Measurements from ENCODE around the gene PPP1R9B. TPM values are rescaled to one million over a fixed set of nuclear protein-coding genes. Genes with fewer than 3 reads are reported as not detected.

The PPP1R9B gene
- total RNA-seq, 1 experiment from 2014 or later = 59.6 TPM

DNA sequence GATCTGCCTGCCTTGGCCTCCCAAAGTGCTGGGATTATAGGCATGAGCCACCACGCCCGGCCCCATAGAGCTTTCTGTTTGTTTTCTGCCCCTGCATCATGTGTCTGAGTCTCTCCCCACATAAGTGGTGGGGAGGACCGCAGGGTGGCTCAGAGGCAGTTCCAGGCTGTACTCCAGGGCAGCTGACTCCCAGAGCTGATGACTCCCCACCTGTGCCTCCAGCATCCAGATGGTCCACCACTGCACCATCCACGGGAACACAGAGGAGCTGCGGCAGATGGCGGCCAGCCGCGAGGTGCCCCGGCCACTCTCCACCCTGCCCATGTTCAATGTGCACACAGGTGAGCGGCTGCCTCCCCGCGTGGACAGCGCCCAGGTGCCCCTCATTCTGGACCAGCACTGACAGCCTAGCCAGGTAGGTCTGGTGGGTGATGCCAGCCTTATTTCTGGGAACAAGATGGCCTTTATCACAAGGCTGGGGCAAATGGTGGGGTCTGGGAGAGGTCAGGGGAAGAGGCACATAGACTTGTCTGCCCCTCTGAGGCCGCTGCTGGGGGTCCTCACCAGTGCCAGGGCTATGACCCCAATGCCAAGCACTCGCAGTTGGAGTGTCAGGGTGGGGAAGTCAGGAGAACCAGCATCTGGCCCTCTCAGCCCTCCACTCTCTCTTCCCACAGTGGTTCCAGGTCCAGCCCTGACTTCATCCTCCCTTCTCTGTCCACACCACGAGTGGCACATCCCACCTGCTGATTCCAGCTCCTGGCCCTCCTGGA, 24.7 kb upstream of the PPP1R9B start:
- in situ Hi-C loops (cut with HindIII; ENCODE audit: low sequenced_read_pairs) = no loop called here
- DNase-seq (ENCODE audit: low spot score) = no peak

DNA sequence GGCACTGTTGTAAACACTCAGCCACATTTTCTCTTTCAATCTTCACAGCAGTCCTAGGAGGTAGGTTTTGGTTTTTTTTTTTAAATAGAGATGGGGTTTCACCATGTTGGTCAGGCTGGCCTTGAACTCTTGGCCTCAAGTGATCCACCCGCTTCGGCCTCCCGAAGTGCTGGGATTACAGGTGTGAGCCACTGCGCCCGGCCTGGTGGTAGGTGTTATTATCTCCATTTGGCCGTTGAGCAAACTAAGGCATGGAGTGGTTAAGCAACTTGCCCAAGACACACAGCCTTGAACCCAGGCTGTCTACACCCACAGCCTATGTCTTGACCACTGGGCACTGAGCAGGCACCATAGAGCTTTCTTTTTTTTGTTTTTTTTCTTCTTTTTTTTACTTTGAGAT, 24.0 kb upstream of the PPP1R9B start:
- in situ Hi-C loops (cut with HindIII; ENCODE audit: low sequenced_read_pairs) = no loop called here
- no peak for DNase-seq (ENCODE audit: low spot score)

DNA sequence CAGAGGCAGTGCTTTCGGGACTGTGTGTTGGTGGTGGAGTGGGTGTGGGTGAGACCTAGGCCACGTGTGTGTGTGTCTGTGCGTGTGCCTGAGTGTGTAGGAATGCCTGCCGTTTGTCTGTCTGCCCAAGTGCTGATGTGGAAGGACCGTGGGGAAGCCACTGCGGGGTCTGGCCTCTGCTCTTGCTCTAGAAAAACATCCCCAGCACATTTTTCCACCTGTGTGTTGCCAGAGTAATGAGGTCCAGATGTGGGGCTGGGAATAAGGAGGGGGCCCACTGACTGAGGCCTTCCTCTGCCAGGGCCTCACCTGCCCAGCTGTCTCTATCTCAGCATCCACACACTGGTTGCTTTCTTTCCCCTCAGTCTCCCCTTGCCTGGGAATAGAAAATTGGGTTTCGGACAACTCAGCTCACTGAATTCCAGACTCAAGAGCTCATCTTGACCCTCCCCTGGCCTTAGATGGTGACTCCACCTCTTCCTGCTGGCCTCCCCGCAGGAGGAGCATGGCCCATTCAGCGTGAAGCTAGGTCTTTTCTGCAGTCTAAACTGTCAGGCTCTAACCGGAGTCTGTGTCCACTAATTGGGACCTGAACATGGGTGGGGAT, 23.0 kb upstream of the PPP1R9B start:
- in situ Hi-C loops (cut with HindIII; ENCODE audit: low sequenced_read_pairs) = no loop called here
- no peak for DNase-seq (ENCODE audit: low spot score)

DNA sequence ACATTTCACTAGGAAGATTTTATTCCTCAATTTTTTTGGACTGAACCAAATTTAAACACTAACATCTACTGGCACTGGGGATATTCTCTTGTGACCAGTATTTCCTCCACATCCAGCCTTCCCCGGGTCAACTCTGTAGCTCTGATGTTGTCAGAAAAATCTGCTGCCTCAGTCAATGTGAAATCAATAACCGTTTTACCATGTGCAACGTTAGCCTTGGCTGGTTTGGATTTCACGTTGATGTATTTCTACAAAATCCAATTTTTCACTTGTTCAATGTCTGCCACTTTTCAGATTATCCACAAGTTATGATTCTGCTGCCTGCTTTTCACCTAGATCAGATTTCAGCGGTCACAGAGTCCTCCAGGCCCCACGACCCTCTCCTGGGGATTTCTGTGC, 22.5 kb upstream of the PPP1R9B start:
- no peak for DNase-seq (ENCODE audit: low spot score)
- in situ Hi-C loops (cut with HindIII; ENCODE audit: low sequenced_read_pairs) = no loop called here

DNA sequence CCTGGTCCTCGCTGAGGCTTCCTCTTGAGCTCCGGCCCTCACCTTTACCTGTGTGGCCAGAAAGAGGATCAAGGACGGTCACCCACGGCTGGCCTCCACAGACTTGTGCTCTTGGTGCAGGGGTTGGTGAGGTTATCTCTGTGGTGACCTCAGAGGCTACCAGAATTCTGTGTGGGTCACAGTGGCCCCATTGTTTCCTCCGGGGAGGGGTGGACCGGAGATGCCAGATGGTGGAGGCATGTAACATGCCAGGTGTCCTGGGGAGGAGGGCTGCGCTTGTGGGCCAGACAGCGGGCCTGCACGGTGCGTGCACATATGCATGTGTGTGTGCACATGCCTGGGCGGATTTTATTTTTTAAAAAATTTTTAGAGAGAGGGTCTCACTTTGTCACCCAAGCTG, 21.7 kb upstream of the PPP1R9B start:
- in situ Hi-C loops (cut with HindIII; ENCODE audit: low sequenced_read_pairs) = no loop called here
- peak; percentile 68 for DNase-seq (ENCODE audit: low spot score)

DNA sequence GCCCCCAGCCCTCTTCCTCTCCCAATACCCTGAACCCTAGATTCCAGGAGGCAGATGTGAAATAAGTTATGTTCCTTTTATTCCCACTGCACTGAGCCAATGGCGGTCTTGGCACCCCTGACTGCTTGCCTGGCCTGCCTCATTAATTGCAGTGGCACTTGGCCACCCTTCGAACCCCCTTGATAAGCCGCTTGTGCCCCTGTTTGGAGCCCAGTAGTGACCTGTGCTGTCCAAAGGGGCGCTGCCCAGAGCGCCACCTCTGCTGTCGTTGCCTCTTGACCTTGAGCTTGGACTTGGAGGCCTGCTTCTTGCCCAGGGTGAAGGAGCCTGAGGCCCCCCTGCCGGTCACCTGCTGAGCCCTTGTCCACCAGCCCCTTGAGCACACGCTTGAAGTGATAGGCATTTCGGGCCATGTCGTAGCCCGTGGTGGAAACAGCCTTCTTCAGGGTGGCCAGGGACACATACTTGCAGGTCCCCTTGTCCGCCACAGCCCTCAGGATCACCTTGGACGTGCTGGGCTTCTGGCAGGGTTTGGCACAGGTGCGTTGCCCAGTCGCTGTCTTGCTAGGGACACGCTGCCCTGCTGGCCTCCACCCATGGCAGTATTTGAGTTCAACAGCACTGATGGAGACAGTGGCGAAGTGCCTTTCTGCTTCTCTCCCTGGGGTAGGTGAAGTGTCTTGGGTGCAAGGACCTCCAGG, 21.0 kb upstream of the PPP1R9B start:
- in situ Hi-C loops (cut with HindIII; ENCODE audit: low sequenced_read_pairs) = no loop called here
- DNase-seq (ENCODE audit: low spot score) = no peak

DNA sequence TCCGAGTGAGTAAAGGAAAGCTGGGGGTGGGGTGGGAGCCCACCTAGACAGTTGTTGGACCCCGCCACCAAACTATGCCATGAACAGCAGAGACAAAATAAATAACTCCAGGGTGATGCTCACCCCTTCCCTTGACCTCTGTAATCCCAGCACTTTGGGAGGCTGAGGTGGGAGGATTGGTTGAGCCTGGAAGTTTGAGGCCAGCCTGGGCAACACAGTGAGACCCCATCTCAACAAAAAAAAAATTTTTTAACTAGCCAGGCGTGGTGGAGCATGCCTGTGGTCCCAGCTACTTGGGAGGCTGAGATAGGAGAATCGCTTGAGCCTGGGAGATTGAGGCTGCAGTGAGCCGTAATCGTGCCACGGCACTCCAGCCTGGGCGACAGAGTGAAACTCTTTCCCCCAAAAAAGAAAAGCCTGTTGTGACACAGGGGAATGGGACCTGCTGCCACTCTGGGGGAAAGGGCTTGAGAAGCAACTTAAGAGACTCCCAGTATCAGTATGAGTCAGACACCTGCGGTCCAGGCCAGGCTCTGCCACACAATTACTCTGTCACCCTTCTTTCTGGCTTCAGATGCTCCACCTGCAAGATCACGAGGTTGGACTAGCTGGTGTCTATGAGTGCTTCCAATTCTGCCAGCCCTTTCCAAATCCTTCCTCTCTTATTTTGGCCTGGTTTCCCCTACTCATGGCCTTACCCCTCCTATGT, 20.3 kb upstream of the PPP1R9B start:
- DNase-seq (ENCODE audit: low spot score) = peak; percentile 59
- in situ Hi-C loops (cut with HindIII; ENCODE audit: low sequenced_read_pairs) = no loop called here

DNA sequence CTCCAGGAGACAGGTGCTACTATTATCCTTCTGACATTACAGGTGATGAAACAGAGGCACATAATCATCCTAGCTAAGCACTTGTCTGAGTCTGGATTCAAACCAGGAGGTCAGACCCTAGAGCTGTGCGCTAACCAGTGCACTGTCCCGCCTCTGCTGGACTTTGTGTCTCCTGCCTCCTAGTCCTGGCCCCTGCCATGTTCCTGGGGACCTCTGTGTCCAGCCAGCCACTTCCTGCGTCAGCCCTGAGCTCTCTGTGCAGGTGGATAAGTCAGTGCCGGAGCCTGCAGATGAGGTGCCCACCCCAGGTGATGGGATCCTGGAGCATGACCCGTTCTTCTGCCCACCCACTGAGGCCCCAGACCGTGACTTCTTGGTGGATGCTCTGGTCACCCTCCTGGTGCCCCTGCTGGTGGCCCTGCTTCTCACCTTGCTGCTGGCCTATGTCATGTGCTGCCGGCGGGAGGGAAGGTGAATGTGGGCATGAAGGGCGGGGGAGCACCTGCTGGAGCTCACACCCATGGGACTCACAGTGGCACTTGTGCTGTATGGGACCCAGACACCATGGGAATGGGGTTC, 19.5 kb upstream of the PPP1R9B start:
- no peak for DNase-seq (ENCODE audit: low spot score)
- in situ Hi-C loops (cut with HindIII; ENCODE audit: low sequenced_read_pairs) = no loop called here

DNA sequence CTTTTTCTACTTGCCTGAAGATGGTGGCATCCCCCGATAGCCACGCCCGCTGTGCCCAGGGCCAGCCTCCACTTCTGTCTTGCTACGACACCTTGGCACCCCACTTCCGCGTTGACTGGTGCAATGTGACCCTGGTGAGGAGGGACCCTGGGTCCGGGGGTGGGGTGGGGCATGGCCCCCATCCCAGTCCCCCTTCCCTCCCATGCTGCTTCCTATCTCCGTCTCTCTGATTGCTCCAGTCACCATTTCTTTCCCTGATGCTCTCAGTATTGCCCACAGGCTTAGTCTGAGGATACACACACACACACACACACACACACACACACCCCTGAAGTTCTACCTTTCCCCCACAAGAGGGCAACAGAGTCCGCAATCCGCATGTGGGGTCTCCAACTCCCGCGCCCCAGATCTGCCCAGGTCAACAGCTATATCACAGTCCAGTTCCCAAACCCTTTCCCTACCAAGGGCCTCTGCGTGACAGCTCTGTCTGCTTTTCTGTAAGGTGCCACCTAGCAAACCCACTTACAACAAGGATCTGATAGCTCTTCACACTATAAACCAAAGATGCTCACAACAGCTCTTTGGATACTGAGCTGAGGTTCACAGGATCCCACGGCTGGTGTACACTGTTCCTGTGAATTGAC, 18.8 kb upstream of the PPP1R9B start:
- peak; percentile 73 for DNase-seq (ENCODE audit: low spot score)
- in situ Hi-C loops (cut with HindIII; ENCODE audit: low sequenced_read_pairs) = no loop called here

DNA sequence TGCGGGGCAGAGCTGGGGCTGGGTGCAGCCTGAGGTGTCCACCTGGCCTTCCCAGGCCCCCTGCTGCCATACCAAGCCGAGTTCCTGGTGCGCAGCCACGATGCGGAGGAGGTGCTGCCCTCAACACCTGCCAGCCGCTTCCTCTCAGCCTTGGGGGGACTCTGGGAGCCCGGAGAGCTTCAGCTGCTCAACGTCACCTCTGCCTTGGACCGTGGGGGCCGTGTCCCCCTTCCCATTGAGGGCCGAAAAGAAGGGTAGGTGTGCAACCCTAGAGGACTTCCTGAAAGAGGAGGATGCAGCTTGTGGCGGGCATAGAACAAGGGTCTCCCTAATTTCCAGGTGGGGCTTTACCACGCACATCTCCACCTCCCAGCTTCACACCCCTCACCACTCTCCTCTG, 17.8 kb upstream of the PPP1R9B start:
- DNase-seq (ENCODE audit: low spot score) = no peak
- in situ Hi-C loops (cut with HindIII; ENCODE audit: low sequenced_read_pairs) = no loop called here

DNA sequence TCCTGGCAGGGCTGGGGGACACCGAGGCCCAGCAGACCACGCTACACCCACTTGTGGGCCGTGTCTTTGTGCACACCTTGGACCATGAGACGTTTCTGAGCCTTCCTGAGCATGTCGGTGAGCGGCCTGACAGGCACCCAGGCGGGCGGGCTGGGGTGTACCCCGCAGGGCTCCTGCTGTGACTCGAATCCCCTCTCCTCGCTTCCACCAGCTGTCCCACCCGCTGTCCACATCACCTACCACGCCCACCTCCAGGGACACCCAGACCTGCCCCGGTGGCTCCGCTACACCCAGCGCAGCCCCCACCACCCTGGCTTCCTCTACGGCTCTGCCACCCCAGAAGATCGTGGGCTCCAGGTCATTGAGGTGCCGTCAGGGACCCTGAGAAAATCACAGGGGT, 16.9 kb upstream of the PPP1R9B start:
- no peak for DNase-seq (ENCODE audit: low spot score)
- in situ Hi-C loops (cut with HindIII; ENCODE audit: low sequenced_read_pairs) = no loop called here

DNA sequence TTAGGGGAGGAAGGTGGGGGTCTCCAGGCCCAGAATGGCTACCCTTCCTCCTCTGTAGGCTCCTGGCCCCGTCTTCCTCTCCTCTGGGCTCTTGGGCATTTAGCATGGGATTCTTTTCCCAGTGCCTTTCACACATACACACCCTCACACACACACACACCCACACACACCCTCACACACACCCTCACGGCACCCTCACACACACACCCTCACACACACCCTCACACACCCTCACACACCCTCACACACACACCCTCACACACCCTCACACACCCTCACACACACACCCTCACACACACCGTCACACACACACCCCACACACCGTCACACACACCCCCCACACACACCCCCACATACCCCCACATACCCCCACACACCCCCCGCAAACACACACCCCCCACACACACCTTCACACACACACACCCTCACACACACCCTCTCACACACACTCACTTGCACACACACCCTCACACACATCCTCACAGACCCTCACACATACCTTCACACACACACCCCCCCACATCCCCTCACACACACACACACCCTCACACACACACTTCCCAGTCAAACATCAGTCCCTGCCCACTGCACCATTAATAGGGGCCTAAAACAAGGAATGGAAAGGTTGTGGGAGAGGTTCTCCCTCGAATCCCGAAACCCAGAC, 16.2 kb upstream of the PPP1R9B start:
- DNase-seq (ENCODE audit: low spot score) = no peak
- in situ Hi-C loops (cut with HindIII; ENCODE audit: low sequenced_read_pairs) = no loop called here

DNA sequence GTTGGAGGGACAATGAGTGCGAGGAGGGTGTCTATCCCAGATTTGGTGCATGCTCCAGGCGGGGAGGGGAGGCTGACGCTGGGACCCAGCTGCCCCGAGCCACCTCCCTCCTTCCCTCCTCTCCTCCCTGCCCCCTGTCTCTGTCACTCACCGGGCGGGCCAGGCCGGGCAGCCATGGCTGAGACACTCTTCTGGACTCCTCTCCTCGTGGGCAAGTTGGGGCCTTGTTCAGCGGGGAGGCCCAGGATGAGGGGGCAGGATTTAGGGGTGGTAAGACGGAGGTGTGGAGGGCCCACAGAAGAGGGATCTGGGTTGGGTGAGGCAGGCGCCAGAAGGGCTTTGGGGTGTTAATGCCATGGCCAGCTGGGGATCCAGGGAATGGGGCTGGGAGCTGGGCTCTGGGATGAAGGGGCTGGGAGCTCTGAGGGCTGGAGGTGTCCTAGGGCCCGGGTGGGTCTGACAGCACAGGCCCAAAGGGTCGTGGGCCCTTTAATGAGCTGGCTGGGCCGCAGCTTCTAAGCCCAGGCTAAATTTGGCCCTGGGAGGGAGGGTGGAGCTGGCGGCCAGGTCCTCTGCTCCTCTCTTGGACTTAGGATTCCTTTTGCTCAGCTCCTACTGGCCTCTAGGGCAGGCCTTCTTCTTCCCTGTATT, 15.5 kb upstream of the PPP1R9B start, which contains the start of gene SGCA:
TSS of gene SGCA (plus strand) at position 139 of the 651 bp plus-strand sequence. CDS start at position 175, 36 bp downstream.
- peak; percentile 71 for DNase-seq (ENCODE audit: low spot score)
- in situ Hi-C loops (cut with HindIII; ENCODE audit: low sequenced_read_pairs) = no loop called here

DNA sequence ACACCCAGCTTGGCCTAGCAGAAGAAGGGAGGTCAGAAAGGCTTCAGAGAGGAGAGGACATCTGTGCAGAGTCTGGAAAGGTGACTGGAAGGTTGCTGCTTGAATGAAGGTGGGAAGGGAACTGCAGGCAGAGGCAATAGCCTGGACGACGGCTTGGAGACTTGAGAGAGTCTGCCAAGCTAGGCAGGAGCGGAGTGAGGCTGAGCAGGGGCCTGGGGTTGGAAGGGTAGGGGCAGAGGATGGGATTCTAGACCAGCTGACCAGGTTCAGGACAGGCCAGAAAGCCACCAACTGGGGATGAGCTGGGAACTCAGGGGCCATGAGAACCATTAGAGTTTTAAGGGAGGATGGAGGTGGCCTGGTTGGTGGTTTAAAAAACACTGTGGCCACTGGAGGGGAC, 15.0 kb upstream of the PPP1R9B start:
- no peak for DNase-seq (ENCODE audit: low spot score)
- in situ Hi-C loops (cut with HindIII; ENCODE audit: low sequenced_read_pairs) = no loop called here

DNA sequence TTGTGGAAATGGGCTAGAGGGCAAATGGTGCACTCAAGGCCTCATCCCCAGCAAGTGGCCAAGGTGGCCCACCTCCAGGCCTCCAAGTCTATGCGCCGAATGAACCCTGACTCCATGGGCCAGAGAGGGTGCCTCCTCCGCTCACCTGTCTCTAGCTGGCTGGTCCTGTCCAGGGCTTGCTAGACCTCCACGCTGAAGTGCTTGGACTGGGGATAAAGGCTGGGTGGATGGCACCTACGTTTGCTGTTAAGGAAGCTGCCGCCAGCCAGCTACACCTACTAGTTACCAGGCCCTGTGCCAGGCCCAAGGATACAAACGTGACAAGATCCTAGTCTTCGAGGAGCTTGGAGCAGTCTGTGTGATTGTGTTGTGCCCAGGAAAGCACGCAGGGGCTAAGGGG, 14.6 kb upstream of the PPP1R9B start:
- DNase-seq (ENCODE audit: low spot score) = no peak
- in situ Hi-C loops (cut with HindIII; ENCODE audit: low sequenced_read_pairs) = no loop called here

DNA sequence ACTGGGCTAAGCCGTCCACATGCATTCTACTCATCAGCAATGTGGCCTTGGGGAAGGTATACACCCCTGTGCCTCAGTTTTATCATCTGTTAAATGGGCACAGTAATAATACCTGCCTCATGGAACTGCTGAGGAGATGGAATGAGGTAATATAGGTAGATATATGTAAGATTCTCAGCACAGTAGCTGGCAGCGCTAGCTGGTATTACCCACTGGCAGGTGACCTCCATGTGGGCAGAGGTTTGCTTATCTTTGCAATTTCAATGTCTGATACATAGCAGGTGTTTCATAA, 14.2 kb upstream of the PPP1R9B start:
- DNase-seq (ENCODE audit: low spot score) = no peak
- in situ Hi-C loops (cut with HindIII; ENCODE audit: low sequenced_read_pairs) = no loop called here

DNA sequence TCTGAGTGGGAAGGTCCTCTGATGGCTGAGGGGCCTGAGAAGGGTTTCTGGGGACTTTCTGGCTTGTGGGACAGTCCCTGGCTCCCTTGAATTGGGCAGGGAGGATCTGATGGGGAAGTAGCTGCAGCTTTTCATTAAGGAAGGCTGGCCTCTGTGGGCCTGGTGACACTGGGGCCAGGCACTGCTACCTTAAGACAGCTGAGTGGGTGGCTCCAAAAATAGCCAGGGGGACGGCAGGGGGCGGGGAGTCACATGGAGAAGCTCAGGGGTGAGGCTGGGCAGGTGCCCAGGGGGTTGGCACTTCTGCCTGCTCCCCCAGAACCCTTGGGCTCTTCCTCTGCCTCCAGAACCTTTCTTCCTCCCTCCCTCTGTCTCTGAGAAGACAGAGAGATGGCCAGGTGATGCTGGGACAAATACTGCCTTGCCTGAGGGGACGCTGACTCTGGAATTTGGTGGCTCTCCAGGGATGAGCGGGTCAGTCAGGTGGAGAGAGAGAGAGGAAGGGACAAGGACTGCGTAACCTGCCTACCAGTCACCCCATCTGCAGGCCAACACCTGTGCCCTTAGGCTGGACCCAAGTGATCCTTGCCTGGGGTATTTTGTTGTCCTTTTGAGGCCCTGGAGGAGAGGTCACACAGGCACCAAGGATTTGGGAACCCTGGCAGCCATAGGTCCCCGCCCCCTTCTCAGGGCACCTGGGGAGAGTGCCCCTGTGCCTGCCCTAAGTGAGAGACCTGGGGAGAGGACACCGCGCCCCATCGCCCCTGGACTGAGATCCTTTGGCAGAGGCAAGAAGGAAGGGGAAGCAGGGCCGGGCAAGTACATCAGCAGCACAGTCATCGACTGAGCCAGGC, 13.6 kb upstream of the PPP1R9B start:
- DNase-seq (ENCODE audit: low spot score) = no peak
- in situ Hi-C loops (cut with HindIII; ENCODE audit: low sequenced_read_pairs) = no loop called here
